H9 (cell line): ENCODE results near the gene TEKT5. TPM values are rescaled to one million over a fixed set of nuclear protein-coding genes. Genes with fewer than 3 reads are reported as not detected.

Experiments
- DNase-seq: peaks from one replicate; pipeline ENCODE4 v3.0.0-alpha.2; 2017
- H2AFZ ChIP-seq: one replicate; pipeline ENCODE4 v1.6.1; 2013; ENCODE audit warnings: mild to moderate bottlenecking, low read length, control low read depth, moderate library complexity
- H2AK5ac ChIP-seq: 2 replicates; pipeline ENCODE4 v1.6.1; 2013; ENCODE audit warnings: low read length, control low read depth, mixed read lengths; ENCODE audit not compliant: insufficient read length
- H2BK120ac ChIP-seq: one replicate; pipeline ENCODE4 v1.6.1; 2013; ENCODE audit warnings: low read depth, mild to moderate bottlenecking, low read length, control low read depth, inconsistent platforms; ENCODE audit not compliant: poor library complexity, severe bottlenecking
- H2BK12ac ChIP-seq: 2 replicates; pipeline ENCODE4 v1.6.1; 2013; ENCODE audit warnings: low read length, control low read depth, mixed read lengths, low read depth; ENCODE audit not compliant: insufficient read length
- H2BK15ac ChIP-seq: 2 replicates; pipeline ENCODE4 v1.6.1; 2013; ENCODE audit warnings: low read depth, low read length, control low read depth
- H2BK20ac ChIP-seq: one replicate; pipeline ENCODE4 v1.6.1; 2013; ENCODE audit warnings: low read depth, mild to moderate bottlenecking, low read length, control low read depth, inconsistent platforms; ENCODE audit not compliant: poor library complexity, severe bottlenecking
- H2BK5ac ChIP-seq: 2 replicates; pipeline ENCODE4 v1.6.1; 2013; ENCODE audit warnings: low read length, control low read depth, mixed read lengths; ENCODE audit not compliant: insufficient read length
- H3K14ac ChIP-seq: 2 replicates; pipeline ENCODE4 v1.6.1; 2013; ENCODE audit warnings: low read length, control low read depth; ENCODE audit not compliant: insufficient read depth
- H3K18ac ChIP-seq: 2 replicates; pipeline ENCODE4 v1.6.1; 2013; ENCODE audit warnings: low read depth, mild to moderate bottlenecking, mixed read lengths, low read length, control low read depth; ENCODE audit not compliant: insufficient read length
- H3K23ac ChIP-seq: 2 replicates; pipeline ENCODE4 v1.6.1; 2013; ENCODE audit warnings: low read length, control low read depth, mixed read lengths, low read depth; ENCODE audit not compliant: insufficient read length
- H3K23me2 ChIP-seq: 2 replicates; pipeline ENCODE4 v1.6.1; 2013; ENCODE audit warnings: low read depth, mild to moderate bottlenecking, mixed read lengths, low read length, control low read depth; ENCODE audit not compliant: insufficient read length, poor library complexity, severe bottlenecking
- H3K27ac ChIP-seq: 2 replicates; pipeline ENCODE4 v1.5.1; 2013; ENCODE audit warnings: low read length, control low read depth, mixed read lengths, low read depth; ENCODE audit not compliant: insufficient read length
- H3K27me3 ChIP-seq: 2 replicates; pipeline ENCODE4 v1.6.1; 2013; ENCODE audit warnings: low read length, control low read depth, inconsistent platforms; ENCODE audit not compliant: insufficient read depth
- H3K4ac ChIP-seq: 2 replicates; pipeline ENCODE4 v1.6.1; 2013; ENCODE audit warnings: low read depth, mild to moderate bottlenecking, control low read depth, inconsistent platforms, low read length, moderate library complexity
- H3K4me1 ChIP-seq: 2 replicates; pipeline ENCODE4 v1.6.1; 2013; ENCODE audit warnings: low read length, control low read depth, inconsistent platforms; ENCODE audit not compliant: insufficient read depth
- H3K4me2 ChIP-seq: 2 replicates; pipeline ENCODE4 v1.6.1; 2013; ENCODE audit warnings: low read length, control low read depth, mixed read lengths; ENCODE audit not compliant: insufficient read length, insufficient read depth
- H3K56ac ChIP-seq: 2 replicates; pipeline ENCODE4 v1.6.1; 2013; ENCODE audit warnings: low read depth, mild to moderate bottlenecking, mixed read lengths, low read length, control low read depth; ENCODE audit not compliant: insufficient read length
- H3K79me1 ChIP-seq: 2 replicates; pipeline ENCODE4 v1.6.1; 2013; ENCODE audit warnings: low read depth, mild to moderate bottlenecking, moderate library complexity, low read length, control low read depth, inconsistent platforms; ENCODE audit not compliant: insufficient read depth, poor library complexity, severe bottlenecking
- H3K79me2 ChIP-seq: 2 replicates; pipeline ENCODE4 v1.6.1; 2013; ENCODE audit warnings: low read length, control low read depth, inconsistent platforms; ENCODE audit not compliant: insufficient read depth
- H3K9ac ChIP-seq: 2 replicates; pipeline ENCODE4 v1.6.1; 2013; ENCODE audit warnings: low read length, control low read depth, mixed read lengths; ENCODE audit not compliant: insufficient read length; ENCODE audit errors: extremely low read depth
- H3K9me3 ChIP-seq: one replicate; pipeline ENCODE4 v1.6.1; 2013; ENCODE audit warnings: low read depth, low read length, inconsistent platforms; ENCODE audit not compliant: control insufficient read depth
- H3T11ph ChIP-seq: one replicate; pipeline ENCODE4 v1.6.1; 2013; ENCODE audit warnings: mild to moderate bottlenecking, low read length, control low read depth, inconsistent platforms
- H4K20me1 ChIP-seq: one replicate; pipeline ENCODE4 v1.6.1; 2013; ENCODE audit not compliant: control insufficient read depth, insufficient read length, insufficient read depth
- H4K5ac ChIP-seq: 2 replicates; pipeline ENCODE4 v1.6.1; 2013; ENCODE audit warnings: low read depth, mild to moderate bottlenecking, mixed read lengths, low read length, control low read depth; ENCODE audit not compliant: insufficient read length
- H4K8ac ChIP-seq: replicated peaks from 2 replicates; pipeline ENCODE4 v1.6.1; 2013; ENCODE audit warnings: low read length, control low read depth, mixed read lengths, low read depth; ENCODE audit not compliant: insufficient read length
- H4K91ac ChIP-seq: 2 replicates; pipeline ENCODE4 v1.6.1; 2013; ENCODE audit warnings: low read depth, mild to moderate bottlenecking, moderate library complexity, mixed read lengths, low read length, control low read depth; ENCODE audit not compliant: insufficient read length
- H3K27ac Mint-ChIP-seq, 3 experiments: 2 replicates in 2 of 3; 3 replicates in 1 of 3; pipeline ENCODE4 v1.8.0; 2020 to 2021; ENCODE audit warnings: mixed read lengths in 3 of 3, mild to moderate bottlenecking in 1 of 3, moderate library complexity in 1 of 3
- H3K27me3 Mint-ChIP-seq: 2 replicates; pipeline ENCODE4 v1.8.0; 2021; ENCODE audit warnings: low read depth, mild to moderate bottlenecking, moderate library complexity, mixed read lengths
- H3K36me3 Mint-ChIP-seq, 3 experiments: 2 replicates in 2 of 3; 3 replicates in 1 of 3; pipeline ENCODE4 v1.8.0; 2020 to 2021; ENCODE audit warnings: low read depth in 3 of 3, mixed read lengths in 3 of 3; ENCODE audit not compliant: insufficient read depth in 1 of 3
- H3K4me1 Mint-ChIP-seq, 2 experiments: 2 replicates each; pipeline ENCODE4 v1.8.0; 2020; ENCODE audit warnings: mixed read lengths in 2 of 2
- H3K4me3 Mint-ChIP-seq, 2 experiments: 2 replicates in 1 of 2; 3 replicates in 1 of 2; pipeline ENCODE4 v1.8.0; 2020 to 2021; ENCODE audit warnings: mild to moderate bottlenecking in 2 of 2, mixed read lengths in 2 of 2, moderate library complexity in 1 of 2
- H3K9me3 Mint-ChIP-seq, 2 experiments: 2 replicates in 1 of 2; 3 replicates in 1 of 2; pipeline ENCODE4 v1.8.0; 2020; ENCODE audit warnings: mild to moderate bottlenecking in 2 of 2, mixed read lengths in 2 of 2, moderate library complexity in 1 of 2
- WGBS: extraction: QIAGEN DNeasy Blood & Tissue Kit; methylation state at CpG from one replicate; pipeline ENCODE4 v1.1.7; 2013; ENCODE audit warnings: missing lambda C conversion rate, low lambda C conversion rate, mixed read lengths; ENCODE audit not compliant: insufficient read length; ENCODE audit errors: extremely low coverage; 5-methylcytosine and 5-hydroxymethylcytosine counted together
- total RNA-seq: library from RNA; stranded (reverse); gene quantifications from 2 replicates; pipeline ENCODE4 v1.2.1, GENCODE V29; 2021
- TF ChIP-seq, protein P1 (sequence below): fragments of 200-600 bp; sonication (generic); conservative IDR thresholded peaks from 3 replicates; pipeline ENCODE4 v1.8.0; 2021; ENCODE audit warnings: antibody characterized with exemption, mild to moderate bottlenecking

Gene TEKT5
- total RNA-seq, 1 experiment from 2014 or later = 0.31 TPM

DNA sequence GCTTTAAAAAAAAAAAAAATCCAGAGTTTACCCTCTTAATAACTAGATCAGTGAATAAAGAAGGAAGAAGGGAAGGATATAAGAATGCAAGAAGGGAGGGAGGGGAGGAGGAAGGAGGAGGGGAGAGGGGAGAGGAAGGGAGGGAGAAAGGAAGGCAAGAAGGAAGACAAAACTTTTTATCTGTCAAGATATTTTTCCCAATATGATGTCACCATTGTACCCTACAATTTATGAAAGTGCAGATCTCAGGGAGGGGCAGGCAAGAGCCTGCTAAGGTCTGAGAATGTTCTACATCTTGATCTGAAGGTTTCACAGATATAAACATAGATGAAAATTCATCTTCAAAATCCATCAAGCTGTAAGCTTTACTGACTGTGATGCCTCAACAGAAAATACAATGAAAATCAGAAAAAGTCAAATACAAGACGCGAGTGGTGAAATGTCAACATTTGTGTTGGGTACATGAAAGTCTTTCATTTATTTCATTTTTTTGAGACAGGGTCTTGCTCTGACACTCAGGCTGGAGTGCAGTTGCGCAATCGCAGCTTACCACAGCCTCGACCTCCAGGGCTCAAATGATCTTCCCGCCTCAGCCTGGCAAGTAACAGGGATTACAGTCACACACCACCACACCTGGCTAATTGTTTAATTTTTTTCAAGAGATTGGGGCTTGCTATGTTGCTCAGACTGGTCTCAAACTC is 57.2 kb downstream of the TEKT5 start:
- Histone ChIP-seq H2AFZ (no peak overlapping the region), H2BK15ac (no peak overlapping the region), H2BK12ac (no peak overlapping the region), H3K4me1 (0 out of 2 replicates have a peak, but pooled peaks cover 2% of the 10 kb centered on the region), H3K4ac (no peak overlapping the region), H3K9ac (no peak overlapping the region), H4K91ac (no peak overlapping the region), H4K5ac (no peak overlapping the region), H3K9me3 (no peaks in the 10 kb centered on the region), H3K23ac (no peak overlapping the region), H2BK5ac (no peak overlapping the region), H2AK5ac (no peak overlapping the region), H3K23me2 (no peaks in the 10 kb centered on the region), H2BK120ac (no peak overlapping the region), H4K20me1 (no peaks in the 10 kb centered on the region), H3K4me2 (no peak overlapping the region), H3K27ac (no peak overlapping the region), H3K27me3 (no peaks in the 10 kb centered on the region), H2BK20ac (no peak overlapping the region), H3K14ac (no peak overlapping the region), H3T11ph (no peak overlapping the region), H3K56ac (no peak overlapping the region), H3K79me1 (no peaks in the 10 kb centered on the region), H3K18ac (no peak overlapping the region), H3K79me2 (no peaks in the 10 kb centered on the region), H4K8ac (no peak overlapping the region)
- peaks cover 53% of the 10 kb centered on the region for H3K27me3 Mint-ChIP-seq
- H3K4me3 Mint-ChIP-seq = no peak overlapping the region
- peaks cover 5 to 16% of the 10 kb centered on the region in 2 experiments; a peak in 3 of 5 replicates for H3K9me3 Mint-ChIP-seq
- H3K27ac Mint-ChIP-seq = no peak overlapping the region
- DNase-seq = no peak
- H3K4me1 Mint-ChIP-seq = peaks cover 11 to 22% of the 10 kb centered on the region in 2 experiments
- no CpG with 5 or more reads among the region's 6 CpGs for WGBS
- TF ChIP-seq, protein P1, sequence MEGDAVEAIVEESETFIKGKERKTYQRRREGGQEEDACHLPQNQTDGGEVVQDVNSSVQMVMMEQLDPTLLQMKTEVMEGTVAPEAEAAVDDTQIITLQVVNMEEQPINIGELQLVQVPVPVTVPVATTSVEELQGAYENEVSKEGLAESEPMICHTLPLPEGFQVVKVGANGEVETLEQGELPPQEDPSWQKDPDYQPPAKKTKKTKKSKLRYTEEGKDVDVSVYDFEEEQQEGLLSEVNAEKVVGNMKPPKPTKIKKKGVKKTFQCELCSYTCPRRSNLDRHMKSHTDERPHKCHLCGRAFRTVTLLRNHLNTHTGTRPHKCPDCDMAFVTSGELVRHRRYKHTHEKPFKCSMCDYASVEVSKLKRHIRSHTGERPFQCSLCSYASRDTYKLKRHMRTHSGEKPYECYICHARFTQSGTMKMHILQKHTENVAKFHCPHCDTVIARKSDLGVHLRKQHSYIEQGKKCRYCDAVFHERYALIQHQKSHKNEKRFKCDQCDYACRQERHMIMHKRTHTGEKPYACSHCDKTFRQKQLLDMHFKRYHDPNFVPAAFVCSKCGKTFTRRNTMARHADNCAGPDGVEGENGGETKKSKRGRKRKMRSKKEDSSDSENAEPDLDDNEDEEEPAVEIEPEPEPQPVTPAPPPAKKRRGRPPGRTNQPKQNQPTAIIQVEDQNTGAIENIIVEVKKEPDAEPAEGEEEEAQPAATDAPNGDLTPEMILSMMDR = no peak
- H3K36me3 Mint-ChIP-seq = peaks cover 0 to 11% (median 0%) of the 10 kb centered on the region in 3 experiments; a peak in 2 of 7 replicates
